Fibroblast of lung (primary cell): Measurements from ENCODE around the gene SPATA32.

Source experiments
- CTCF ChIP-seq, 2 donors: IDR thresholded peaks in 1 of 2; conservative IDR thresholded peaks in 1 of 2; 1 replicate in 1 of 2; 2 replicates in 1 of 2; pipeline ENCODE4 v1.5.1; 2011 to 2012; ENCODE audit warnings: low read length in 2 of 2, control low read depth in 1 of 2, inconsistent platforms in 1 of 2, low read depth in 1 of 2, mild to moderate bottlenecking in 1 of 2
- EZH2 ChIP-seq: IDR thresholded peaks from 2 replicates; pipeline ENCODE4 v1.5.1; 2012; ENCODE audit warnings: low read length, control low read depth, mild to moderate bottlenecking; ENCODE audit errors: missing control alignments

GRCh38 chr17:45260204-45260783, 1.6 kb downstream of the SPATA32 start:
- TF ChIP-seq CTCF (conservative IDR thresholded peaks at IDR 0.05 in 1 of 2, IDR thresholded peaks at IDR 0.05 in 1 of 2; ENCODE audit: low read depth in 1 of 2, low read length in 2 of 2) = no peak
- TF ChIP-seq EZH2 = no peak
